ENCODE results near the gene RFLNA.

DNA sequence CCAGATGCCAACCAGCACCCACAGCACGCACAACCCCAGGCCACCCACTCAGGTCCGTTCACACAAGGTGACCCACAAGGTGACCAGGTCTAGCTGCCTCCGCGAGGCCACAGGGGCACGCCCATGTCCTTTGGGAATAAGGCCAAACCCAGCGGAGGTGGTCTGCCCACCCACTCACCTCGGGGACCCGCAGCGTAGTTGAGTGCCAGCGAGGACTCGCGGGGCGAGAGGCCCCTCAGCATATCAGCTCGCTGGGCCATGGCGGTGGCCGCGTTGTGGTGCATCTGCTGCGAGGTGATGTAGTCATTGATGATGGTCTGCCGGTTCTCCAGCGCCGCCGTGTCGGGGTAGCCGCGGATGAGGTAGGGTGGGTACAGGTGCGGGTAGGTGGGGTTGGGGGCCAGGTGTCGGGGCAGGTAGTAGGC is 46.8 kb downstream of the RFLNA start:
- TF ChIP-seq, protein P1, sequence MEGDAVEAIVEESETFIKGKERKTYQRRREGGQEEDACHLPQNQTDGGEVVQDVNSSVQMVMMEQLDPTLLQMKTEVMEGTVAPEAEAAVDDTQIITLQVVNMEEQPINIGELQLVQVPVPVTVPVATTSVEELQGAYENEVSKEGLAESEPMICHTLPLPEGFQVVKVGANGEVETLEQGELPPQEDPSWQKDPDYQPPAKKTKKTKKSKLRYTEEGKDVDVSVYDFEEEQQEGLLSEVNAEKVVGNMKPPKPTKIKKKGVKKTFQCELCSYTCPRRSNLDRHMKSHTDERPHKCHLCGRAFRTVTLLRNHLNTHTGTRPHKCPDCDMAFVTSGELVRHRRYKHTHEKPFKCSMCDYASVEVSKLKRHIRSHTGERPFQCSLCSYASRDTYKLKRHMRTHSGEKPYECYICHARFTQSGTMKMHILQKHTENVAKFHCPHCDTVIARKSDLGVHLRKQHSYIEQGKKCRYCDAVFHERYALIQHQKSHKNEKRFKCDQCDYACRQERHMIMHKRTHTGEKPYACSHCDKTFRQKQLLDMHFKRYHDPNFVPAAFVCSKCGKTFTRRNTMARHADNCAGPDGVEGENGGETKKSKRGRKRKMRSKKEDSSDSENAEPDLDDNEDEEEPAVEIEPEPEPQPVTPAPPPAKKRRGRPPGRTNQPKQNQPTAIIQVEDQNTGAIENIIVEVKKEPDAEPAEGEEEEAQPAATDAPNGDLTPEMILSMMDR (IDR thresholded peaks at IDR 0.05), result no peak
- TF ChIP-seq POLR2AphosphoS5 (IDR thresholded peaks at IDR 0.05), result no peak

Measured in prostate gland (tissue), 2 donors.